HG02943 (cell line): Measurements from ENCODE around the gene ARIH1.

Source experiments
- ATAC-seq: cut with Tn5 transposase; IDR thresholded peaks from one replicate; pipeline ENCODE4 v1.9.1; 2021; ENCODE audit warnings: mild to moderate bottlenecking, low read depth, moderate library complexity; ENCODE audit not compliant: unreplicated experiment

Gene ARIH1

DNA sequence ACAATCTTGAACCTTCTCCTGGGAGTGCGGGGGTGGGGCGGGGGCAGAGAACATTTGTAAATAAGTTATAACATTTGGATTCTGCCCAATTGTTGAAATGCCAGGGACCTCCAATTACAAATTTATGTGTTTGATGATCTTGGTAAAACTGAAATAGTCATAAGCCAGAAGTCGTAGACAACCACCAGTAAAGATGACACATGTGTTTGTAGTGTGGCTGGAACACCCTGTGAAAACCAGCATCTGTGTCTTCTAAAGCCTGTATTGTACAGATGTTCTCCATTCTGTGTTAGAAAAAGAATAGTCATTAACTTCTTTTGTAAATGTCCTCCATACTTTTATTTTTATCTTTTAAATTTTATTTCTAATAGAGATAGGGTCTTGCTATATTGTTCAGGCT, 61.8 kb downstream of the ARIH1 start:
- ATAC-seq: no peak

DNA sequence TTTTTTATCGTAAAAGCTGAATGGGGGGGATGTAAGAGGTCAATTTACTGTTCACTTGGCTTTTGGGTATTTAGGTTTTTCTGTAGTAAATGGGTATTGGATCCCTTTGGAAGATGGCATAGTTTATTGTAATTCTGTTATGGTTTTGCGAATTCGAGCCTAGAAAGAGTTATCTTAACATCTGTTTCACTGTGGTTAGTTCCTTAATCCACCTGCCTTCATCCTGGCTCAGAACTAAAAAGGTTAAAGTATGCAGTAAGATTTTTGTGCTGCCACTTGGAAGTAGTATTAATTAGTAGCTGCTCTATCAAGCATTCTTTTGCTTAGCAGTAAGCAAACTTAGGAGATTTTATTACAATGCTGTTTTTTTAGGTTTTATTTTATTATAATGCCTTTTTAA, 62.4 kb downstream of the ARIH1 start:
- ATAC-seq: no peak

DNA sequence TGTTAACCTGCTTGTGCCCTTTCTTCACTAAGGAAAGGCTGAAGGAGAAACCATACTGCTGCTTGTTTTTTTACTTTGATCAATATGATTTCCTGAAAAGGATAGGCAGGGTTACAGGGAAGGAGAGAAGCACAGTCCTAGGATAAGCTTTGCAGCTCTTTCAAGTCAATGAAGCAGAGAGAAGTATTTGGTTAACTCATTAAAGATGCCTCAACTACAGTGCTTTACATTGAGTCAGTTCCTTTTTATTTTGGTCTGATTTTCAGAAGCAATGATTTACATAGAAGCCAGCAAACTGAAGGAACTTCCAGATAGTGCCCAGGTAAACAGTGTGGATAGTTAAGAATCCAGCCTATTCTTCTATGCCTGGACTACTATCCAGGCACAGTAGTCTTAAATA, 64.8 kb downstream of the ARIH1 start:
- no peak for ATAC-seq

DNA sequence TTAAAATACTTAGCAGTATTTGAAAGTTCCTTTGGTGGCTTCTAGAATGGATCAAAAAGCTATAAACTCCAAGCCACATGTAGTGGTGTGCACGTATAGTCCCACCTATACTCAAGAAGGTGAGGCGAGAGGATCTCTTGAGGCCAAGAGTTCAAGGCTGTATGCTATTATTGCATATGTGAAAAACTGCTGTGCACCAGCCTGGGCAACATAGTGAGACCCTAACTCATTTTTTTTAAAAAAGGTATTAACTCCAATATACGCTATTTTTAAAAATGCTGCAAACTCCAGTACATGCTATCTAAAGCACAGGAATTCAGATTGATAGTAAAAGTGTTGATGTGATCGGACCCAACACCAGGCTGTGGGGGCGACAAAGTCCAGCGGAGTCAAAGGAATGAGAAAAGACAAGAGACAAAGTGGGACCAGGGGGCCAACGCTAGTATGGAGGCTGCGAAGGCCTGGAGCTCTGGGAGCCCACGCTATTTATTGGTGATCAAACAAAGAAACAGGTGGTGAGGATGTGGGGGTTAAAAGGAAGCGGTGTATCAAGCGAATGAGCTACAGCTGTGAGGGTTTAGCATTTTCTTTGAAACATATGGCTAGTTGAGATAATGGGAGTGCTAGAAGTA, 66.6 kb downstream of the ARIH1 start:
- ATAC-seq: no peak

DNA sequence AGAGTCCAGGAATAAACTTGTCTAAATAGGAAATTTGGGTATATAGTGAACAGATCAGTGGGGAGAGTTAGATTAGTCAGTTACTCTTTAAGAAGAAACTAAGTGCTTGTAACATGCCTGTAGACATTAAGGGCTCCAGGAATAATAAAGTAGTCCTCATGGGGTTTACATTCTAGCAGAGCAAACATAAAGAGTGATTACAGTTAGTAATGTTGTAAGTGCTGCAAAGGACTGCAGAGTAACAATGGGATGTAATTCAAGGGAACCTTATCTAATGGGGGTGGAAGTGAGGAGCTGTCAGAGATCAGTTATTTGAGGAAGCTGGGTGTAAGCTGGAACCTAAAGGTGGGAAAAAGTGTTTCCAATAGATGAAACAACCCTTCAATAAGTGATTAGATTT, 67.5 kb downstream of the ARIH1 start:
- ATAC-seq: no peak

DNA sequence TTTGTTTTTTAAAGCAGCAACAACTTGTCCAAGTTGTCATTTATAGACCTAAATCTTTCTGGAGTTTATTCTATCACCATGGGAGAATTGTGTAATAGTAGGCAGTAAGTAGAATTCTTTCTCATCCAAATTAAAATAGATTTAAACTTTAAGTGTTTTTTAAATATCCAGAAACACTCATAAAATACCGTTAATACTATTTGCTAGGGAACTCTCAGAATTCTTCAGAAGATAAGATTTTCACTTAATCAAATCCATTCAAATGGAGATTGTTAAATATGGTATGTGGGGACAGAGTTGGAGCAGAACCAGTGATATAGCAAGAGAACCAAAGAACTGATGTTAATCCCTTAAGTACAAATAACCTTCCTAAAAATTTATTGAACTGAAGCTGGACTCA, 71.0 kb downstream of the ARIH1 start:
- ATAC-seq: no peak

DNA sequence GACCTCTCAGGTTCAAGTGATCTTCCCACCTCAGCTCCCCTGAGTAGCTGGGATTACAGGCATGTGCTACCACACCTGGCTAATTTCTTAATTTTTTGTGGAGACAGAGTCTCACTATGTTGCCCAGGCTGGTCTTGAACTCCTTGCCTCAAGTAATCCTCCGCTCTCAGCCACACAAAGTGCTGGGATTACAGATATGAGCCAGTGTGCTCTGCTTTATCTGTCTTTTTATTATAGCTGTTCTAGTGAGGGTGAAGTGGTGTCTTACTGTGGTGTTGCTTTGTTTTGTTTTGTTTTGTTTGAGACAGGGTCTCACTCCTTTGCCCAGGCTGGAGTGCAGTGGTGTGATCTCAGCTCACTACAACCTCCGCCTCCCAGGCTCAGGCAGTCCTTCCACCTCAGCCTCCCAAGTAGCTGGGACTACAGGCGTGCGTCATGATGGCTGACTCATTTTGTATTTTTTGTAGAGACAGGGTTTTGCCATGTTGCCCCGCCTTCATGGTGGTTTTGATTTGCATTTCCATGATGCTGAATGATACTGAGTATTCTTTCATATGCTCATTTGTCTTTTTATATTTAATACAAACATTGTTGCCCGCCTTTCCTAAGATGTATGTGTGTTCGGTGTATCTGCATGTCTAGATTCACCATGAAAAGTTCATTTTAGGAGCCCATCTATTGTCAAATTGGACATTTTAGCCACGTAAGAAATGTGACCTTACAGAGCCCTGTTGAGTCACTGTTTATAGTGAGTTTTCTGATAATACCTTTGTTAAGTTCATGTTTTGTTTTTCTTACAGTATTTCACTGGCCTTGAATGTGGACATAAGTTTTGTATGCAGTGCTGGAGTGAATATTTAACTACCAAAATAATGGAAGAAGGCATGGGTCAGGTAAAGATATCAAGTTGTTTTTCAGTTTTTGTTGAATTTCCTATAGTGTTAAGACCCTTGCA, 80.6 kb downstream of the ARIH1 start:
- no peak for ATAC-seq

DNA sequence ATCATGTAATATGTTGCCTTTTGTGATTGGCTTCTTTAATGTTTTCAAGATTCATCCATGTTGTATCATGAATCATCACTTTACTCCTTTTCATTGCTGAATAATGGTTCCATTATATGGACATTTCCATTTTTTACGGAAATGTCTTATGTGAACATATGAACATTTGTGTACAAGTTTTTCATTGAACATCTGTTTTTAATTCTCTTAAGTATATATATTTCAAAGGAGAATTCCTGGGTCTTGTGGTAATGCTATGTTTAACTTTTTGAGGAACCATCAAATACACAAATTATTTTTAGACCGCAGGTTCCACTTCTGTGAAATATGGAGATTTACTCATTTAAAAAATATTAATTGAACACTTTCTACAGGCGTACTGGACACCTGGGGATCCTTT, 85.7 kb downstream of the ARIH1 start:
- ATAC-seq: no peak

DNA sequence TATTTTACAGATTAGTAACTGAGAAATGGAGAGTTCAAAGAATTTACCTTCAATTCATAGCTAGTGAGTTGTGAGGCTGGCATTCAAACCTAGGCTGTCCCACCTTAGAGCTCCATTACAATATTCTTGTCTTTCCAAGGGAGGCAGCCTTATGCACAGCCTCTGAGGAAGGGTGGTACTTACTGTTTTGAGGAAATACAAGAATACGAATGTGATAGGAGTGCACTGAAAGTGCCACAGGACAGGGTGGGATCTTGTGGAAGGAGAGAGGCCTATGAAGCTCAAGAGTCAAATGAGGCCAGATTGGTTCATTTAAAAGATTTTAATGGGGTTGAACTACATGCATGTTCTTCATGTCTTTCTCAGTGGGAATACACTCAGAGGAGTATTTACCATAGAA, 86.3 kb downstream of the ARIH1 start:
- no peak for ATAC-seq

DNA sequence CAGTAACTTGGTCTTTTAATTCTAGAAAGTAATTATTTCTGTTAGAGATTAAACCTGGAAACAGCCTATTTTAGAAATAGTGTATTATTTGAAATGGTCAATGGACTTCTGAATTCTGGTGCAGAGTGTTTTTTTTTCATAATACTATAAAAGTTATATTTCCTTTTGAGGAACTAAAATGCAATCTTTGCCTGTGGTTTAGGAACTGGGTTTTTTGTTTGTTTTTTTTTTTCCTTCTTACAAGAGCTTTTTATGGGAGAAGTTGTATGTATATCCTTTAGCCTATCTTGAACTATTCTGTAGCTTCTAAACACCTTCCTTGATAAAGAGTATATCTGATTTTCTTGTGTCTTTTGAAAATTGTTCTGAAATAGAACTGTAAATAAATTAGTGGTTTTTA, 88.3 kb downstream of the ARIH1 start:
- ATAC-seq: no peak

DNA sequence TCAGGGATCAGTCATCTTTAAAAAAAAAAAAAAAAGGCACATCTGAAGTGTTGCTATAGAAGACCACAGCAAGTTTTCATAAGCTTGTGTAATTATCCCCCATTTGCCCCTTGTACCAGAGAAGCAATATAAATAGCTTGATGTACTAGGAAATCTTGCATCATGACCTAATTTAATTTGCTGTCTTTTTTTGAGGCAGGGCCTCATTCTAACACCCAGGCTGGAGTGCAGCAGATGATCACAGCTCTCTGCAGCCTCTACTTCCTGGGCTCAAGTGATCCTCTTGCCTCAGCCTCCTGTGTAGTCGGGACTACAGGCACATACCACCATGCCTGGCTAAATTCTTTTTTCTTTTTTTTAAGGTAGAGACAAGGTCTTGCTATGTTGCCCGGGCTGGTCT, 88.7 kb downstream of the ARIH1 start:
- ATAC-seq: no peak

DNA sequence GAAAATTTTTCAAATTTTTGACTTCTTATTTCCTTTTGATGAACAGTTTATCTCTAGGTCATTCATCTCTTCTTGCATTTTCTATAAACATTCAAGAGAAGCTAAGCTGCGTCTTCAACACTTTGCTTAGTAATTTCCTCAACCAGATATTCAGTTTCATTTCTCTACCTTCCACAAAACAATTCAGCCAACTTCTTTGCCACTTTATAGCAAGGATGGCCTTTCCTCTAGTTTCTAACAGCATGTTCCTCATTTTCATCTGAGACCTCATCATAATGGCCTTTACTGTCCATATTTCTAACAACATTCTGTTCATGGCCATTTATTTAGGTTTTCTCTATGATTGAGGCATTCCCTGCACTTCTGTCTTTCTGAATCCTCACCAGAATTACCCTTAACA, 90.0 kb downstream of the ARIH1 start:
- no peak for ATAC-seq

DNA sequence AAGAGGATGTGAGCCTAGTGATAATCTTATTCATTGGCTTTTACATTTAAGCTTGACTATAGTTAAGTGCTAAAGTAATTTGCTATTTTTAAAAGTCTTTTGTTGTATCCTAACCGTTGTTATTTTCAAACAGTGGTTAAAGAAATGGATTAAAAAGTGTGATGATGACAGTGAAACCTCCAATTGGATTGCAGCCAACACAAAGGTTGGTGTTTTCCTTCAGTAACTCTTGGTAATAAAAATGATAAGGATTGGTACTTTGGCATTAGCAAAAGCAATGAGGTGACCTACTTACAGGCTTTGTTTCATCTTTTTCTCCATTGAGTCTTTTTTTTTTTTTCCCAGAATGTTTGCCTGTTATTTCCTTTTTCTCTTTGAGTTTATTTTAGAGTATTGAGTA, 92.8 kb downstream of the ARIH1 start:
- ATAC-seq: no peak

DNA sequence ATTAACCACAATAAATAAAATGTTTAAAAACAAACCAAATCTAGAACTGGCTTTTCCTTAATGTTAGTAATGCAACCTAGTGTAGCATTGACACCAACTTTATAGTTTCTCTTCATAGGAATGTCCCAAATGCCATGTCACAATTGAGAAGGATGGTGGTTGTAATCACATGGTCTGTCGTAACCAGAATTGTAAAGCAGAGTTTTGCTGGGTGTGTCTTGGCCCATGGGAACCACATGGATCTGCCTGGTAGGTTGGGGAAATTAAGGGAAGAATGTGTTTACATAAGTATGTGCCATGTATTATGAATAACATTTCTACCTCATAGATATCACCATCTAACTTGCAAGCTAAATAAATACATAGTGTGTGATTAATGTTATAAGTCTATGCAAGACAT, 95.9 kb downstream of the ARIH1 start:
- no peak for ATAC-seq

DNA sequence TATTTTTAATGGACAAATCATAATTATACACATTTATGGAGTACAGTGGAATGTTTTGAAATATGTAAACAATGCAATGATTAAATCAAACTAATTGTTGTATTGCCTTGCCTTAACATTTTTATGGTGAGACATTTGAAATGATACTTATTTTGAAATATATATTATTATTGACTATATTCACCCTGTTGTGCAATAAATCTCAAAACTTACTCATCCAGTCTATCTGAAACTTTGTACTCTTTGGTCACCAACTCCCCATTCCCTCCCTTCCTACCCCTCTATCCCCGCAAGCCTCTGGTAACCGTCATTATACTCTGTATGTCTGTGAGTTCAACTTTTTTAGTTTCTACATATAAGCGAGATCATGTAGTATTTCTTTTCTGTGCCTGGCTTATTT, 105.7 kb downstream of the ARIH1 start:
- no peak for ATAC-seq

DNA sequence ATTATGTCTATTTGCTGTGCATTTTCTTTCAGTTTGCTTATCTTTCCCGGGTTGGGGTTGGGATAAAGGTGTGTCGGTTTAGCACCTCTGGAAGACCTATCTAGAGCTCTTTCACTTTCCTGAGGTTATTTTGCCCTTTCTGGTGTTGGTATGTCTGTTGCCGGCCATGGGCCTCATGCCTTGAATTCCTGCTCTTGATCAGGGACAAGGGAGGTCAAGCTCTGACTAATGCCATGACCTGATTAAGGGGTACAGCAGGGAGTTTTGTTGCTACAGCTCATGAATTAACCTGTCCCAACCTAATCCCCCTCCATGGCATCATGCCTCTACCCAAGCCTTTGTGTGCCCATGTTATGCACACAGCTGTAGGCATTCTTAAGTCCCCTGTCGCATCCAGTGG, 109.9 kb downstream of the ARIH1 start:
- ATAC-seq: no peak

DNA sequence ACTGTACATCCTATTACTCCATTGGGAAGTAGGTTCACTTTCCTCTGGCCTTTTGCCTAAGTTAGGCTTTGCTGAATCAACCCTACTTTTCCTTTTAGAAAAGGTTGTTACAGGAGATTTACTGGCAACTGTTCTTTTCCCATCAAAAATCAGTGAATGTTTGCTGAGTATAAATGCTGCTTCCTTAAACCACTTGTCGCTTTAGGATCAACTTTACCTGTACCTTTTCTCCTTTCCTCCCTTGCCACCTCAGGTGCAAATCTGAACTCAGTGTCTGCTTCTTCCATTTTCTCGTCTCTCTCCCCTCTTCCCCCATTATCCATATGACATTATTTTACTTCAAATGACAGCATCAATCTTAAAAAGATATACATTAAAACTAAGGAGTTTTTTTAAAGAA, 110.9 kb downstream of the ARIH1 start:
- no peak for ATAC-seq

DNA sequence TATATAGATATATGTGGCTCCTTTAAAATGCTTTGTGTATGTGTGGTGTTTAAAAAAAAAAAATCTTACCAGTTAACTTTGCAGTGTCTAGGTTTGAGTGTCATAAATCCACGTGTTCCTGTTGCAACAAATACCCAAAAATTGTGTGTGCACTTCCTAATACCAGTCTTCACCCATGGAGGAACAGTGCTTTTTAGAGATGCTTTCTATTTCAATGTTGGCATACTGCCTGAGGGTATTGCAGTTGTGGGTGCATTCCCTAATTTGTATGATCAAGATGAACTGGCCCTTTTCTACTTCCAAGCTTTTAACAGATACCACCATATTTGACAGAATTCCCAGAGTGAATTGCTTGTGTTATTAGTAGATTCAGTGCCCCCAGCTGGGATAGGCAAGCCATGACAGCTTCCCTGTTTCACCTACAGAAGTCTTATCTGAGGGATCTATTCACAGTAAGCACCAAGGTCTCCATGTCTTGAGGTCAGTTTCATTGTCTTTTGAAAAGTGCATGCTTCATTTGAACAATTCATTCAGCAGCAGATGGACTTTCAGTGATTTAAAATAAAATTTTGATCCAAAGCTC, 111.4 kb downstream of the ARIH1 start:
- ATAC-seq: no peak

DNA sequence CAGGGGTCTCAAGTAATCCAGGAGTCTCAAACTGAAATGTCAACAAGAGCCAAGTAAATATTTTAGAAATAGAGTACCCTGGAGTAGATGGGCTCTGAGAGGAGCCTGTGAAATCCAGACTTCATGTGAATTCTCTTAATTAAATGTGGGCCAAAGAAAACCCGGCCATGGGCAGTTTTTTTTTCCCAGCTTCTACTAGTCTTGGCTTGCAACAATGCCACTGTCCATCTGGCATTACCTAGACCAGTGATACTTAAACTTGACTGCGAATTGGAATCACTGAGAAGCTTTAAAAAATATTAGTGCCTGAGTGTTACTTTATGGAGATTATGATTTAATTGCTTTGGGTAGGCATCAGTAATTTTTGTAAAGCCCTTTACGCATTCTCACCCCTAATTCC, 114.0 kb downstream of the ARIH1 start:
- ATAC-seq: no peak

DNA sequence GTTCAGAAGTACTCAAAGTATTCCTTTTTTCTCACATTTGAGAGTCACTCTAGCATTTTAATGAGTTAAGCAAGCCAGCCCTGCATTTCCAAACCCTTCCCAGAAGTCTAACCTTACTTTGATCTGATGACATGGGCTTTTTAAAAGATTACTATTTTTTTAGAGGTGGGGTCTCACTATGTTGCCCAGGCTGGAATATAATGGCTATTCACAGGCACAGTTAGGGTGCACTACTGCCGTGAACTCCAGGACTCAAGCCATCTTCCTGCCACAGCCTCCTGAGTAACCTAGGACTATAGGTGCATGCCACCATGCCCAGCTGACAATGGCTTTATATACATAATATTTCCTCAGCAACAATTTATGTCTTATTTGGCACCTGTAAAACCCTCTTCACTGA, 116.3 kb downstream of the ARIH1 start:
- ATAC-seq: no peak

DNA sequence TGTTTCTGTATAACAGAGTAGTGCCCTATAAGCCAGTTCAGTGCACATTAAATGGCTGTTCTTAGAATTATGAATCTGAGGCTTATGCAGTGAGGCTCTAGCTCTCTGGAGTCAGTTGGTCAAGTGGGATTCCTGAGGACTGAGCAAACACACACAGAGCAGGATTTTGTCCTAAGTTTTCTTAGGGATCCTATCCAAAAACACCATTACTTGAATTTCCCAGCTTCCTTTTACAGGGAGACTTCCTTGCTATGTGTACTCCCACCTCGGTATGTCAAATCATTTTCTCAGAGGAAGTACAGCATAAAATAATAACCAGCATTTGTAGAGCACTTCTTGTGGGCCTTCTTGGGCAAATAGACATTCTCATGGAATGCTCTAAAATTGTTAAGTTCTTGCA, 117.2 kb downstream of the ARIH1 start:
- ATAC-seq: no peak

DNA sequence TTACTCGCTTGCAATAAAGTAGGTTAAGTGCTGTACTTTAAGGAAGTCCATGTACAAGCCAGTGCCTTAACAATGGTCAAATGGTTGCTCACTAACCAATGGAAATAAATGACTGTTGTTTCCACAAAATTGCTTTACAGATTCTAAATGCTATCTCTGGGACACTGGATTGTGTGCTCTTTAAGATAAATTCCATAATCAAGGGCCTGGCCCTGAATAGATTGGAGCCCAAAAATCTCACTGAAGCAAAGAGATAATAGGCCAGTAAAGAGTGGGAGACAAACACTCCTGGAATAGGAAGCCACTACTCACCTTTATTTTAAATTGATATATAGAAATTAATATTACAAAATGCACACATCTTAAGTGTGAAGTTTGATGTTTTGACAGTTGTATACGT, 118.0 kb downstream of the ARIH1 start:
- no peak for ATAC-seq
